ENCODE data around the gene RNF212B.

RNF212B gene

DNA sequence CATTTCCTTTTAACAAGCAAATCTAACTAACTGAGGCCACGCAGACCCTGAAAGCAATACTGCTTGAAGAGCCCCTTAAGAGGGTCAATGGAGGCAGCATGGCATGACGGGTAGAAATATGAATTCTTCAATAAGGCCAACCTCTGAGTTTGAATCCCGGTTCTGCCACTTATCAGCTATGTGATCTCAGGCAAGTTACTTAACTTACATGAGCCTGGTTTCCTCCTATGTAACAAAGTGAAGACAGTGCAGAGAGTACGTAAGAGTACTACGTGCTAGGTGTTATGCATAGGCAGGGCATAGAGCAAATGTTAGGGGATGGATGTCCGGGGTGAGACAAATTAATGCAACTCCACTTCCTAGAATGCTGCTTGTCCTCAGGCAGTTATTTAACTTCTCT is 43.5 kb downstream of the RNF212B start:
- H3K4me3 ChIP-seq (ENCODE audit: low read depth, low read length) = no peak overlapping the region
- CTCF ChIA-PET = interaction anchor here (1.8 to 2.7 kb wide), 2 partner anchors 14 to 98 kb away, joined by 6 to 14 read pairs; no protein-coding TSS in a partner anchor
- H3K4me1 ChIP-seq (ENCODE audit: control insufficient read depth, insufficient read depth, low read length) = peaks cover 9% of the 10 kb centered on the region
- TF ChIP-seq, protein P1, sequence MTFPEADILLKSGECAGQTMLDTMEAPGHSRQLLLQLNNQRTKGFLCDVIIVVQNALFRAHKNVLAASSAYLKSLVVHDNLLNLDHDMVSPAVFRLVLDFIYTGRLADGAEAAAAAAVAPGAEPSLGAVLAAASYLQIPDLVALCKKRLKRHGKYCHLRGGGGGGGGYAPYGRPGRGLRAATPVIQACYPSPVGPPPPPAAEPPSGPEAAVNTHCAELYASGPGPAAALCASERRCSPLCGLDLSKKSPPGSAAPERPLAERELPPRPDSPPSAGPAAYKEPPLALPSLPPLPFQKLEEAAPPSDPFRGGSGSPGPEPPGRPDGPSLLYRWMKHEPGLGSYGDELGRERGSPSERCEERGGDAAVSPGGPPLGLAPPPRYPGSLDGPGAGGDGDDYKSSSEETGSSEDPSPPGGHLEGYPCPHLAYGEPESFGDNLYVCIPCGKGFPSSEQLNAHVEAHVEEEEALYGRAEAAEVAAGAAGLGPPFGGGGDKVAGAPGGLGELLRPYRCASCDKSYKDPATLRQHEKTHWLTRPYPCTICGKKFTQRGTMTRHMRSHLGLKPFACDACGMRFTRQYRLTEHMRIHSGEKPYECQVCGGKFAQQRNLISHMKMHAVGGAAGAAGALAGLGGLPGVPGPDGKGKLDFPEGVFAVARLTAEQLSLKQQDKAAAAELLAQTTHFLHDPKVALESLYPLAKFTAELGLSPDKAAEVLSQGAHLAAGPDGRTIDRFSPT (tag by site-specific recombination; IDR thresholded peaks at IDR 0.05) = no peak
- TF ChIP-seq ZNF292 (tag by site-specific recombination; IDR thresholded peaks at IDR 0.05; ENCODE audit: borderline replicate concordance, low read depth) = no peak
- TF ChIP-seq YY2 (tag by site-specific recombination; IDR thresholded peaks at IDR 0.05) = no peak
- TF ChIP-seq ZNF350 (tag by site-specific recombination; IDR thresholded peaks at IDR 0.05) = no peak
- TF ChIP-seq, protein P2, sequence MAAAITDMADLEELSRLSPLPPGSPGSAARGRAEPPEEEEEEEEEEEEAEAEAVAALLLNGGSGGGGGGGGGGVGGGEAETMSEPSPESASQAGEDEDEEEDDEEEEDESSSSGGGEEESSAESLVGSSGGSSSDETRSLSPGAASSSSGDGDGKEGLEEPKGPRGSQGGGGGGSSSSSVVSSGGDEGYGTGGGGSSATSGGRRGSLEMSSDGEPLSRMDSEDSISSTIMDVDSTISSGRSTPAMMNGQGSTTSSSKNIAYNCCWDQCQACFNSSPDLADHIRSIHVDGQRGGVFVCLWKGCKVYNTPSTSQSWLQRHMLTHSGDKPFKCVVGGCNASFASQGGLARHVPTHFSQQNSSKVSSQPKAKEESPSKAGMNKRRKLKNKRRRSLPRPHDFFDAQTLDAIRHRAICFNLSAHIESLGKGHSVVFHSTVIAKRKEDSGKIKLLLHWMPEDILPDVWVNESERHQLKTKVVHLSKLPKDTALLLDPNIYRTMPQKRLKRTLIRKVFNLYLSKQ (tag by site-specific recombination; IDR thresholded peaks at IDR 0.05; ENCODE audit: borderline replicate concordance) = no peak
- TF ChIP-seq RBAK (tag by site-specific recombination; IDR thresholded peaks at IDR 0.05) = no peak
- TF ChIP-seq, protein P3, sequence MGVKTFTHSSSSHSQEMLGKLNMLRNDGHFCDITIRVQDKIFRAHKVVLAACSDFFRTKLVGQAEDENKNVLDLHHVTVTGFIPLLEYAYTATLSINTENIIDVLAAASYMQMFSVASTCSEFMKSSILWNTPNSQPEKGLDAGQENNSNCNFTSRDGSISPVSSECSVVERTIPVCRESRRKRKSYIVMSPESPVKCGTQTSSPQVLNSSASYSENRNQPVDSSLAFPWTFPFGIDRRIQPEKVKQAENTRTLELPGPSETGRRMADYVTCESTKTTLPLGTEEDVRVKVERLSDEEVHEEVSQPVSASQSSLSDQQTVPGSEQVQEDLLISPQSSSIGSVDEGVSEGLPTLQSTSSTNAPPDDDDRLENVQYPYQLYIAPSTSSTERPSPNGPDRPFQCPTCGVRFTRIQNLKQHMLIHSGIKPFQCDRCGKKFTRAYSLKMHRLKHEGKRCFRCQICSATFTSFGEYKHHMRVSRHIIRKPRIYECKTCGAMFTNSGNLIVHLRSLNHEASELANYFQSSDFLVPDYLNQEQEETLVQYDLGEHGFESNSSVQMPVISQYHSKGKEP (tag by site-specific recombination; IDR thresholded peaks at IDR 0.05) = no peak
- no peak for TF ChIP-seq ZNF529 (tag by site-specific recombination; IDR thresholded peaks at IDR 0.05; ENCODE audit: insufficient replicate concordance)
- TF ChIP-seq, protein P4, sequence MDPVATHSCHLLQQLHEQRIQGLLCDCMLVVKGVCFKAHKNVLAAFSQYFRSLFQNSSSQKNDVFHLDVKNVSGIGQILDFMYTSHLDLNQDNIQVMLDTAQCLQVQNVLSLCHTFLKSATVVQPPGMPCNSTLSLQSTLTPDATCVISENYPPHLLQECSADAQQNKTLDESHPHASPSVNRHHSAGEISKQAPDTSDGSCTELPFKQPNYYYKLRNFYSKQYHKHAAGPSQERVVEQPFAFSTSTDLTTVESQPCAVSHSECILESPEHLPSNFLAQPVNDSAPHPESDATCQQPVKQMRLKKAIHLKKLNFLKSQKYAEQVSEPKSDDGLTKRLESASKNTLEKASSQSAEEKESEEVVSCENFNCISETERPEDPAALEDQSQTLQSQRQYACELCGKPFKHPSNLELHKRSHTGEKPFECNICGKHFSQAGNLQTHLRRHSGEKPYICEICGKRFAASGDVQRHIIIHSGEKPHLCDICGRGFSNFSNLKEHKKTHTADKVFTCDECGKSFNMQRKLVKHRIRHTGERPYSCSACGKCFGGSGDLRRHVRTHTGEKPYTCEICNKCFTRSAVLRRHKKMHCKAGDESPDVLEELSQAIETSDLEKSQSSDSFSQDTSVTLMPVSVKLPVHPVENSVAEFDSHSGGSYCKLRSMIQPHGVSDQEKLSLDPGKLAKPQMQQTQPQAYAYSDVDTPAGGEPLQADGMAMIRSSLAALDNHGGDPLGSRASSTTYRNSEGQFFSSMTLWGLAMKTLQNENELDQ (tag by site-specific recombination; IDR thresholded peaks at IDR 0.05; ENCODE audit: low read depth) = no peak
- TF ChIP-seq, protein P5, sequence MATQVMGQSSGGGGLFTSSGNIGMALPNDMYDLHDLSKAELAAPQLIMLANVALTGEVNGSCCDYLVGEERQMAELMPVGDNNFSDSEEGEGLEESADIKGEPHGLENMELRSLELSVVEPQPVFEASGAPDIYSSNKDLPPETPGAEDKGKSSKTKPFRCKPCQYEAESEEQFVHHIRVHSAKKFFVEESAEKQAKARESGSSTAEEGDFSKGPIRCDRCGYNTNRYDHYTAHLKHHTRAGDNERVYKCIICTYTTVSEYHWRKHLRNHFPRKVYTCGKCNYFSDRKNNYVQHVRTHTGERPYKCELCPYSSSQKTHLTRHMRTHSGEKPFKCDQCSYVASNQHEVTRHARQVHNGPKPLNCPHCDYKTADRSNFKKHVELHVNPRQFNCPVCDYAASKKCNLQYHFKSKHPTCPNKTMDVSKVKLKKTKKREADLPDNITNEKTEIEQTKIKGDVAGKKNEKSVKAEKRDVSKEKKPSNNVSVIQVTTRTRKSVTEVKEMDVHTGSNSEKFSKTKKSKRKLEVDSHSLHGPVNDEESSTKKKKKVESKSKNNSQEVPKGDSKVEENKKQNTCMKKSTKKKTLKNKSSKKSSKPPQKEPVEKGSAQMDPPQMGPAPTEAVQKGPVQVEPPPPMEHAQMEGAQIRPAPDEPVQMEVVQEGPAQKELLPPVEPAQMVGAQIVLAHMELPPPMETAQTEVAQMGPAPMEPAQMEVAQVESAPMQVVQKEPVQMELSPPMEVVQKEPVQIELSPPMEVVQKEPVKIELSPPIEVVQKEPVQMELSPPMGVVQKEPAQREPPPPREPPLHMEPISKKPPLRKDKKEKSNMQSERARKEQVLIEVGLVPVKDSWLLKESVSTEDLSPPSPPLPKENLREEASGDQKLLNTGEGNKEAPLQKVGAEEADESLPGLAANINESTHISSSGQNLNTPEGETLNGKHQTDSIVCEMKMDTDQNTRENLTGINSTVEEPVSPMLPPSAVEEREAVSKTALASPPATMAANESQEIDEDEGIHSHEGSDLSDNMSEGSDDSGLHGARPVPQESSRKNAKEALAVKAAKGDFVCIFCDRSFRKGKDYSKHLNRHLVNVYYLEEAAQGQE (tag by site-specific recombination; IDR thresholded peaks at IDR 0.05) = no peak
- no peak for TF ChIP-seq ZNF274 (IDR thresholded peaks at IDR 0.05; ENCODE audit: low read length)
- no peak for TF ChIP-seq ZNF274 (tag by site-specific recombination; IDR thresholded peaks at IDR 0.05; ENCODE audit: borderline replicate concordance)
- no peaks in the 10 kb centered on the region for H3K9me3 ChIP-seq (ENCODE audit: control insufficient read depth, insufficient read depth, low read depth, low read length)
- POLR2A ChIA-PET = no interaction called here
- H3K36me3 ChIP-seq (ENCODE audit: control insufficient read depth in 2 of 2, insufficient read depth in 1 of 2, low read length in 2 of 2) = peaks cover 0 to 12% of the 10 kb centered on the region in 2 experiments; a peak in 1 of 3 replicates
- H3K27ac ChIP-seq (ENCODE audit: extremely low read depth, low read depth, low read length) = no peak overlapping the region

Data from HEK293 (cell line).